ENCODE measurements around the gene ZNF697.

The ZNF697 gene

DNA sequence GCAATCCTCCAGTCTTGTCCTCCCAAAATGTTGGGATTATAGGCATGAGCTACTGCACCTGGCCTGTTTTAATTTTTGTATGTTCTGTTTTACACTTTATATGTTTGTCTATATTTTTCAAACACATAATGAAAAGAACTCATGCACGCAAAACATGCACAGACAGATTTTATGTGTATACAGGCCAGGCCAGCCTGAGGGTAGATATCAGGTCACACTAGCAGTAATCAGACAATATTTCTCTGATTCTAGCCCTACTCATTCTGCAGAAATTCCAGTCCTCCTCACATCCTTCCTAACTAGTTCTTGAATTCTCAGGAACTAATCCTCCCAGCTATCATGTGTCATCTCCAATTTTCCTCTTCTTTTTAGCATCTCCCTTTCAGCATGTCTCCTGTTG lies 35.8 kb upstream of the ZNF697 start:
- H3K4me3 ChIP-seq (replicated peaks in 1 of 2; ENCODE audit: low read depth in 2 of 2, low read length in 2 of 2): no peak overlapping the region
- TF ChIP-seq, protein P1, sequence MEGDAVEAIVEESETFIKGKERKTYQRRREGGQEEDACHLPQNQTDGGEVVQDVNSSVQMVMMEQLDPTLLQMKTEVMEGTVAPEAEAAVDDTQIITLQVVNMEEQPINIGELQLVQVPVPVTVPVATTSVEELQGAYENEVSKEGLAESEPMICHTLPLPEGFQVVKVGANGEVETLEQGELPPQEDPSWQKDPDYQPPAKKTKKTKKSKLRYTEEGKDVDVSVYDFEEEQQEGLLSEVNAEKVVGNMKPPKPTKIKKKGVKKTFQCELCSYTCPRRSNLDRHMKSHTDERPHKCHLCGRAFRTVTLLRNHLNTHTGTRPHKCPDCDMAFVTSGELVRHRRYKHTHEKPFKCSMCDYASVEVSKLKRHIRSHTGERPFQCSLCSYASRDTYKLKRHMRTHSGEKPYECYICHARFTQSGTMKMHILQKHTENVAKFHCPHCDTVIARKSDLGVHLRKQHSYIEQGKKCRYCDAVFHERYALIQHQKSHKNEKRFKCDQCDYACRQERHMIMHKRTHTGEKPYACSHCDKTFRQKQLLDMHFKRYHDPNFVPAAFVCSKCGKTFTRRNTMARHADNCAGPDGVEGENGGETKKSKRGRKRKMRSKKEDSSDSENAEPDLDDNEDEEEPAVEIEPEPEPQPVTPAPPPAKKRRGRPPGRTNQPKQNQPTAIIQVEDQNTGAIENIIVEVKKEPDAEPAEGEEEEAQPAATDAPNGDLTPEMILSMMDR (IDR thresholded peaks at IDR 0.05; ENCODE audit: low read depth, low read length): no peak
- DNase-seq (ENCODE audit: low read depth in 2 of 2): no peak

DNA sequence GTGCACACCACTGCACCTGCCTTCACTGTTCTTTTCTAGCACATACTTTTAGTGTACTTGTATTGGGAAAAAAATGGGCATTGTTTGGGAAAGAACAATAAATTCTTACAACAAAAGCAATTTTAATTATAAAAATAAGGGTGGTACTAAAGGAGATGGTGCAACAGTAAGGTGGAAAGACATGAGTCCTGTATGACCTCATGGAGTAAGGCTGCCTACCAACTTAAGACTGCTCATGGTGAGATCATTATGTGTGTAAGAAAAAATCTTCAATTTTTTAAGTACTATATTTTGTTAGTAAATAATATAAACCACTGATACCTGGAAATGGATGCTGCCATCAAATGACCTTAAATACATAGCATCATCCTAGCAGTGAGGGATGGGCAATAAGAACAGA lies 34.1 kb upstream of the ZNF697 start:
- DNase-seq (ENCODE audit: low read depth in 2 of 2): peak in 1 of 2 donors; percentile 23
- no peak overlapping the region for H3K4me3 ChIP-seq (replicated peaks in 1 of 2; ENCODE audit: low read depth in 2 of 2, low read length in 2 of 2)
- TF ChIP-seq, protein P1 (IDR thresholded peaks at IDR 0.05; ENCODE audit: low read depth, low read length): no peak

DNA sequence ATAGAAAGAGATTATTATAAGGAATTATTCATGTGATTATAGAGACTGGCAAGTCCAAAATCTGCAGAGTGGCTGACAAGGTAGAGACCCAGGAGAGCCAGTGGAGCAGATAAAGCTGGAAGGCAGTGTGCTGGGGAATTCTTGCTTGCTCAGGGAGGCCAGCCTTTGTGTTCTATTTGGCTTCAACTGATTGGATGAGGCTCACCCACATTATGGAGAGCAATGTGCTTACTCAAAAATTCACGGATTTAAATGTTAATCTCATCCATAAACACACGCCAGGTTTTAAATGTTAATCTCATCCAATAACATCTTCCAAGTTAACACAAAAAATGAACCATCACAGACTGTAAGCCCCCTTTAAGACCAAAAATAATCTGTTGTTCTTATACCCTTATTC lies 33.5 kb upstream of the ZNF697 start:
- no peak overlapping the region for H3K4me3 ChIP-seq (replicated peaks in 1 of 2; ENCODE audit: low read depth in 2 of 2, low read length in 2 of 2)
- DNase-seq (ENCODE audit: low read depth in 2 of 2): no peak
- TF ChIP-seq, protein P1 (IDR thresholded peaks at IDR 0.05; ENCODE audit: low read depth, low read length): no peak

DNA sequence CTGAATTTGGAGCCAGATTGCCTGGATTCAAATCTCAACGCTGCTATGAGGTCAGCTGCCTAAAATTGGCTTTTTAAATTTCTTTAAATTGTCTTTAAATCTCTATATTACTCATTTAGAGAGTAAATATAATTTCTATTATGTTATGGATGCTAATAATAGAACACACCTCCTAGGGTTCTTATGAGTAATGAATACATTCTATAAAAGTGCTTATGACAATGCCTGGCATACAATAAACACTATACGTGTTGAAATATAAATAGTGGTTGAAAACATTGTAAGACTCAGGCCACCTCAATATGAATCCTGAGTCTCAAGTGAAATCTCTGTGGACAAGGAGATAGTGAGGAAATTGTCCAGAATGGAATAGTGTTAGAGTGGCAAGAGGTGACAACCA lies 32.7 kb upstream of the ZNF697 start:
- TF ChIP-seq, protein P1 (IDR thresholded peaks at IDR 0.05; ENCODE audit: low read depth, low read length): no peak
- no peak for DNase-seq (ENCODE audit: low read depth in 2 of 2)

DNA sequence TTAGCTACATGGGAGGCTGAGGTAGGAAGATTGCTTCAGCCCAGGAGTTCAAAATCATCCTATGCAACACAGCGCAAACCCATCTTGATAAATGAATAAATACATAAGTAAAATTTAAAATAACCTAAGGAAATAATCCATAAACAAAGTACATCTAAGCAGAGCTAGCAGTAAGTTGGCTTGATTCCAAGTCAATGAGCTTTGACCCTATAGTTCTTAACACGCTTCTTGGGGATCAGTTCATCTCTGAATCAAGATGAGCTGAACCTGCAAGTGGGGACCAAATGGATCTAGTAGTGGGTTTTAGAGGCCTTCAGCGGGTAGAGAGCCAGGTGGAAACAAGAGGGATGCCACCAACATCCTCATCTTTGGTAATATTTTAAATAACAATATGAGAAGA lies 32.1 kb upstream of the ZNF697 start:
- H3K4me3 ChIP-seq (replicated peaks in 1 of 2; ENCODE audit: low read depth in 2 of 2, low read length in 2 of 2): no peak overlapping the region
- TF ChIP-seq, protein P1 (IDR thresholded peaks at IDR 0.05; ENCODE audit: low read depth, low read length): no peak
- DNase-seq (ENCODE audit: low read depth in 2 of 2): no peak

More for the DNA sequence above, 32.7 kb upstream of the ZNF697 start:
- no peak overlapping the region for H3K4me3 ChIP-seq (replicated peaks in 1 of 2; ENCODE audit: low read depth in 2 of 2, low read length in 2 of 2)

DNA sequence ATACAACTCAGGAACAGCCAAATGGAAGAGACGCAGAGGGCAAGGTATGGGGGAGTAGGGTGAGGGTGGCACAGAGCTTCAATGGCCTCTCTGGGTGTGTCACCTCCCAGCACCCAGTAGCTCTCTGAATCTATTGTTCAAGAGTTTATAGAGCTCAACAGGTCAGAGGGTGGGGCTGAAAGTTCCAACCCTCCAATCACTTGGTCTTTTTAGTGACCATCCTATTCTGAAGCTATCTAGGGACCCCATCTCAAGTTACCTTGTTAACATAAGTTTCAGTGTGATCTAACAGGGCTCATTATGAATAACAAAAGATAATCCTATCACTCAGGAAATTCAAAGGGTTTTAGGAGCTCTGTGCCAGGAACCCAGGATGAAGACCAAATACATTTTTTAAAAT lies 31.2 kb upstream of the ZNF697 start:
- TF ChIP-seq, protein P1 (IDR thresholded peaks at IDR 0.05; ENCODE audit: low read depth, low read length): no peak
- H3K4me3 ChIP-seq (replicated peaks in 1 of 2; ENCODE audit: low read depth in 2 of 2, low read length in 2 of 2): no peak overlapping the region
- no peak for DNase-seq (ENCODE audit: low read depth in 2 of 2)

DNA sequence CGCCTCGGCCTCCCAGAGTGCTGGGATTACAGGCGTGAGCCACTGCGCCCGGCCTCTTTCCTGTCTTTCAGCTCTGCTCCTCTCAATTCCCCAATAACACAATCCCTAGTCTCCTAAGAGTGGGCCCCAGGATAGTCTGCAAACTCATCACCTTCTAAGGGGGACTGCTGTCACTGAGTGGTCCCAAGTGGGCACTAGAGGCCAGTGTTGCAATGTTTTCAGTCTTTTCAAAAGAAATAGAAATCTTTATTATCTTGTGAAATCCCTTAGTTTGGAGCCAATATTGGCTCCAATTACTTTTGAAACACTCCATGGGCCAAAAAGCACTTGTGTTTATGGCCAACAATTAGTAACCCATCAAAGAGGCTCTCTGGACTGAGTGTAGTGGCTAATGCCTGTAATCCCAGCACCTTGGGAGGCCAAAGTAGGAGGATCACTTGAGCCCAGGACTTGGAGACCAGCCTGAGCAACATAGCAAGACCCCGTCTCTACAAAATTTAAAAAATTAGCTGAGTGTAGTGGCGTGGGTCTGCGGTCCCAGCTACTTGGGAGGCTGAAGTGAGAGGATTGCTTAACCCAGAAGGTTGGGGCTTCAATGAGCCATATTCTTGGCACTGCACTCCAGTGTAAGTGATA lies 28.6 kb upstream of the ZNF697 start:
- no peak overlapping the region for H3K4me3 ChIP-seq (replicated peaks in 1 of 2; ENCODE audit: low read depth in 2 of 2, low read length in 2 of 2)
- peak in 1 of 2 donors; percentile 60 for DNase-seq (ENCODE audit: low read depth in 2 of 2)
- TF ChIP-seq, protein P1 (IDR thresholded peaks at IDR 0.05; ENCODE audit: low read depth, low read length): no peak
